Prostate gland (tissue), 2 donors: Measurements from ENCODE around the gene DCST2.

Experiments used
- POLR2A ChIP-seq: fragments of 450-650 bp; IDR thresholded peaks from one replicate; pipeline ENCODE4 v1.6.1; 2016; ENCODE audit warnings: antibody characterized with exemption, mild to moderate bottlenecking
- TF ChIP-seq, protein P1 (sequence below), 4 experiments: fragments of 200-600 bp in 2 of 4; fragments of 450-650 bp in 2 of 4; sonication (generic) in 2 of 4; IDR thresholded peaks; 1 replicate in 3 of 4; 2 replicates in 1 of 4; pipeline ENCODE4 v1.5.1; 2016 to 2019; ENCODE audit warnings: antibody characterized with exemption in 4 of 4, mild to moderate bottlenecking in 2 of 4, moderate library complexity in 2 of 4

- TF ChIP-seq, protein P1, sequence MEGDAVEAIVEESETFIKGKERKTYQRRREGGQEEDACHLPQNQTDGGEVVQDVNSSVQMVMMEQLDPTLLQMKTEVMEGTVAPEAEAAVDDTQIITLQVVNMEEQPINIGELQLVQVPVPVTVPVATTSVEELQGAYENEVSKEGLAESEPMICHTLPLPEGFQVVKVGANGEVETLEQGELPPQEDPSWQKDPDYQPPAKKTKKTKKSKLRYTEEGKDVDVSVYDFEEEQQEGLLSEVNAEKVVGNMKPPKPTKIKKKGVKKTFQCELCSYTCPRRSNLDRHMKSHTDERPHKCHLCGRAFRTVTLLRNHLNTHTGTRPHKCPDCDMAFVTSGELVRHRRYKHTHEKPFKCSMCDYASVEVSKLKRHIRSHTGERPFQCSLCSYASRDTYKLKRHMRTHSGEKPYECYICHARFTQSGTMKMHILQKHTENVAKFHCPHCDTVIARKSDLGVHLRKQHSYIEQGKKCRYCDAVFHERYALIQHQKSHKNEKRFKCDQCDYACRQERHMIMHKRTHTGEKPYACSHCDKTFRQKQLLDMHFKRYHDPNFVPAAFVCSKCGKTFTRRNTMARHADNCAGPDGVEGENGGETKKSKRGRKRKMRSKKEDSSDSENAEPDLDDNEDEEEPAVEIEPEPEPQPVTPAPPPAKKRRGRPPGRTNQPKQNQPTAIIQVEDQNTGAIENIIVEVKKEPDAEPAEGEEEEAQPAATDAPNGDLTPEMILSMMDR (IDR thresholded peaks at IDR 0.05) = no peak
- TF ChIP-seq POLR2A = no peak
Measured at GRCh38 chr1:155080312-155081228, 47.0 kb upstream of the DCST2 start.
